ENCODE data around the gene TMEM269. TPM values are rescaled to one million over a fixed set of nuclear protein-coding genes. Genes with fewer than 3 reads are reported as not detected.

The TMEM269 gene
- total RNA-seq, 1 experiment from 2014 or later = 0.28 TPM

DNA sequence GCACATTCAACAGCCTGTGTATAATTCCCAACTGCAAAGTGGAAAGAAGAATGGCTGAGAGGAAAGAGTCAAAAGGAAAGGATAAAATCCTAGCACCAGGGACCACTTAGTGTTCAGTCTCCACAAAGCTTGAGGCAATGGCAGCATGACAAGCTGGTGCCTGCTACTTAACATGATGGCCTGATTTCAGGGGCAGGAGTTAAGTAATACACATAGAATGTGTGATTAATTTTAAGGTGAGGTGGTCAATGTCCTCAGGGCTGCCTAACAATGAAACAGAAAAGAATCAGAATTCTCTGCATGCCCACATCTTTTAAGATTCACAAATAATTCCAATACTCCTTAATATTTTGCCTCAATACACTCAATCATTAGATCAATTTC, 26.9 kb upstream of the TMEM269 start:
- intact Hi-C loops (cut with micrococcal nuclease; ENCODE audit: unreplicated experiment) = loop anchor here (5.0 kb wide), 1 partner anchor 181 kb away; no protein-coding TSS in a partner anchor
- Histone ChIP-seq H3K9me3 (ENCODE audit: insufficient read depth, low read depth) (no peaks in the 10 kb centered on the region), H3K4me1 (replicated peaks; ENCODE audit: insufficient read depth) (no peaks in the 10 kb centered on the region), H3K36me3 (ENCODE audit: low read depth) (0 out of 2 replicates have a peak, but pooled peaks cover 4% of the 10 kb centered on the region), H3K27ac (no peak overlapping the region), H3K9me2 (ENCODE audit: insufficient read depth) (no peaks in the 10 kb centered on the region), H3K79me2 (ENCODE audit: low read depth) (no peaks in the 10 kb centered on the region), H2AFZ (no peak overlapping the region), H3K27me3 (ENCODE audit: insufficient read depth, low read depth) (no peaks in the 10 kb centered on the region), H3K4me3 (no peak overlapping the region), H3K4me2 (no peak overlapping the region), H3F3A (ENCODE audit: insufficient read depth, low read depth) (no peaks in the 10 kb centered on the region; the same call in 1 of the 2 replicates), H4K20me1 (ENCODE audit: insufficient read depth) (no peaks in the 10 kb centered on the region)
- no peak for DNase-seq
- POLR2A ChIA-PET (ENCODE audit: unreplicated experiment) = no interaction called here
- BruUV-seq (replicated peaks) = no TSS peak
- no peak for TF ChIP-seq EZH2 (IDR thresholded peaks at IDR 0.05; ENCODE audit: low read depth)
- TF ChIP-seq, protein P1, sequence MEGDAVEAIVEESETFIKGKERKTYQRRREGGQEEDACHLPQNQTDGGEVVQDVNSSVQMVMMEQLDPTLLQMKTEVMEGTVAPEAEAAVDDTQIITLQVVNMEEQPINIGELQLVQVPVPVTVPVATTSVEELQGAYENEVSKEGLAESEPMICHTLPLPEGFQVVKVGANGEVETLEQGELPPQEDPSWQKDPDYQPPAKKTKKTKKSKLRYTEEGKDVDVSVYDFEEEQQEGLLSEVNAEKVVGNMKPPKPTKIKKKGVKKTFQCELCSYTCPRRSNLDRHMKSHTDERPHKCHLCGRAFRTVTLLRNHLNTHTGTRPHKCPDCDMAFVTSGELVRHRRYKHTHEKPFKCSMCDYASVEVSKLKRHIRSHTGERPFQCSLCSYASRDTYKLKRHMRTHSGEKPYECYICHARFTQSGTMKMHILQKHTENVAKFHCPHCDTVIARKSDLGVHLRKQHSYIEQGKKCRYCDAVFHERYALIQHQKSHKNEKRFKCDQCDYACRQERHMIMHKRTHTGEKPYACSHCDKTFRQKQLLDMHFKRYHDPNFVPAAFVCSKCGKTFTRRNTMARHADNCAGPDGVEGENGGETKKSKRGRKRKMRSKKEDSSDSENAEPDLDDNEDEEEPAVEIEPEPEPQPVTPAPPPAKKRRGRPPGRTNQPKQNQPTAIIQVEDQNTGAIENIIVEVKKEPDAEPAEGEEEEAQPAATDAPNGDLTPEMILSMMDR (conservative IDR thresholded peaks at IDR 0.05) = no peak
- CTCF ChIA-PET = no interaction called here

DNA sequence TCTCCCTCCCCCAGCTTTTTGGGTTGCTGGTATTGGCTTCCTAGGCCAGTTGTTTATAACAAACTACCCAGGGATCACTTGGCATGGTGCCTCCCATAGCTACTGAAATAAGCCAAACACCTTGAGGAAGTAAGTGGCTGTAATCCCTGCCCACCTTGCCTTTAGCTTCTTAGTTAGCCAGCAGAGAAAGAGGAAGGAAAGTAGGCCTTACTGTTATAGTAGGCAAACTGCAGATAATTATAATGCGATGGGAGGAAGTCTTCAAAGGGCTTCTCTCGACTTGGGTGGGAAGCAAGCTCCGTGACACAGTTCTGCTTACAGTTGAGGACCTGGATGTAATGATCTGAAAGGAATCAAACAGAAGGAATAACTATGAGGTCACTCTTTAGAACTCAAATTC, 26.1 kb upstream of the TMEM269 start:
- Histone ChIP-seq H3K4me3 (no peak overlapping the region), H3K27ac (no peak overlapping the region), H3K79me2 (ENCODE audit: low read depth) (no peaks in the 10 kb centered on the region), H3K9me2 (ENCODE audit: insufficient read depth) (no peaks in the 10 kb centered on the region), H2AFZ (no peak overlapping the region), H3K9me3 (ENCODE audit: insufficient read depth, low read depth) (no peaks in the 10 kb centered on the region), H3K36me3 (ENCODE audit: low read depth) (0 out of 2 replicates have a peak, but pooled peaks cover 4% of the 10 kb centered on the region), H3K4me2 (no peak overlapping the region), H3F3A (ENCODE audit: insufficient read depth, low read depth) (no peaks in the 10 kb centered on the region; the same call in 1 of the 2 replicates), H4K20me1 (ENCODE audit: insufficient read depth) (no peaks in the 10 kb centered on the region), H3K4me1 (replicated peaks; ENCODE audit: insufficient read depth) (no peaks in the 10 kb centered on the region), H3K27me3 (ENCODE audit: insufficient read depth, low read depth) (no peaks in the 10 kb centered on the region)
- TF ChIP-seq, protein P1 (conservative IDR thresholded peaks at IDR 0.05) = no peak
- no peak for TF ChIP-seq EZH2 (IDR thresholded peaks at IDR 0.05; ENCODE audit: low read depth)
- intact Hi-C loops (cut with micrococcal nuclease; ENCODE audit: unreplicated experiment) = loop anchor here (5.0 kb wide), 1 partner anchor 181 kb away; no protein-coding TSS in a partner anchor
- CTCF ChIA-PET = no interaction called here
- no TSS peak for BruUV-seq (replicated peaks)
- DNase-seq = no peak
- POLR2A ChIA-PET (ENCODE audit: unreplicated experiment) = no interaction called here

DNA sequence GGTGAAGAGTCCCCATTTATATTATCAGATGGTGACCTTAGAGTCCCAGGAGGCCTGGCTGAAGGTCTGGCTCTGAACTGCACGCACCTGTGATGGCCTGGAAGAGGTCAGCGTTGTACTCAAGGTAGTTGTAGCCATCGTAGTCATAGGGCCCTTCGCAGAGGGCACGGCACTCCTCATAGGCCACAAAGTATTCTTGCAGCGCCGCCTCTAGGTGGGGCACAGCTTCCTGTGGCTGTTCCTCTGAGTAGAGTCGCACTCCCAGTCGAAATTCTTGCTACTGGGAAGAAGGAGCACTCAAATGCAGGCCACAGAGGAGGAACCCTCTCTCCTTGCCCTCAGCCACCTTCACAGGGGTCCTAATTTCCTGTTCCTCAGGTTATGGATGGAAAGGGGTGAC, 25.7 kb upstream of the TMEM269 start:
- no peak for DNase-seq

More for the DNA sequence above, 25.7 kb upstream of the TMEM269 start:
- no peaks in the 10 kb centered on the region for H3K79me2 ChIP-seq (ENCODE audit: low read depth)
- no peaks in the 10 kb centered on the region for H4K20me1 ChIP-seq (ENCODE audit: insufficient read depth)
- no peaks in the 10 kb centered on the region for H3K27me3 ChIP-seq (ENCODE audit: insufficient read depth, low read depth)
- BruUV-seq (replicated peaks) = no TSS peak
- CTCF ChIA-PET = no interaction called here
- intact Hi-C loops (cut with micrococcal nuclease; ENCODE audit: unreplicated experiment) = loop anchor here (5.0 kb wide), 1 partner anchor 182 kb away; no protein-coding TSS in a partner anchor
- TF ChIP-seq, protein P1 (conservative IDR thresholded peaks at IDR 0.05) = no peak
- TF ChIP-seq EZH2 (IDR thresholded peaks at IDR 0.05; ENCODE audit: low read depth) = no peak
- H2AFZ ChIP-seq = no peak overlapping the region
- no peaks in the 10 kb centered on the region for H3K9me3 ChIP-seq (ENCODE audit: insufficient read depth, low read depth)
- no peak overlapping the region for H3K4me2 ChIP-seq
- H3K4me1 ChIP-seq (replicated peaks; ENCODE audit: insufficient read depth) = no peaks in the 10 kb centered on the region
- no peaks in the 10 kb centered on the region; the same call in 1 of the 2 replicates for H3F3A ChIP-seq (ENCODE audit: insufficient read depth, low read depth)
- H3K4me3 ChIP-seq = no peak overlapping the region
- no peaks in the 10 kb centered on the region for H3K9me2 ChIP-seq (ENCODE audit: insufficient read depth)
- 0 out of 2 replicates have a peak, but pooled peaks cover 4% of the 10 kb centered on the region for H3K36me3 ChIP-seq (ENCODE audit: low read depth)
- POLR2A ChIA-PET (ENCODE audit: unreplicated experiment) = no interaction called here
- H3K27ac ChIP-seq = no peak overlapping the region
